GM10248 (cell line): ENCODE measurements around the gene ATP1A1.

Experiments used
- CTCF ChIA-PET: fragments of 300-600 bp; sonication (Branson Sonifier 250); formaldehyde crosslinking; extraction: SDS; loops from one replicate; lab custom pipeline; 2021; ENCODE audit warnings: antibody characterized with exemption; lab: Yijun Ruan, JAX
- POLR2A ChIA-PET: fragments of 350-650 bp; sonication (Branson Sonifier 250); formaldehyde crosslinking; extraction: SDS; loops from one replicate; lab custom pipeline; 2020; ENCODE audit warnings: antibody characterized with exemption; lab: Yijun Ruan, JAX
- DNase-seq: peaks from one replicate; pipeline ENCODE4 v3.0.0; 2012; ENCODE audit errors: extremely low spot score
- TF ChIP-seq, protein P1 (sequence below): IDR thresholded peaks from 2 replicates; pipeline ENCODE4 v1.5.1; 2012; ENCODE audit warnings: mild to moderate bottlenecking, low read depth; ENCODE audit errors: extremely low read depth, missing control alignments, control extremely low read depth

ATP1A1 gene

DNA sequence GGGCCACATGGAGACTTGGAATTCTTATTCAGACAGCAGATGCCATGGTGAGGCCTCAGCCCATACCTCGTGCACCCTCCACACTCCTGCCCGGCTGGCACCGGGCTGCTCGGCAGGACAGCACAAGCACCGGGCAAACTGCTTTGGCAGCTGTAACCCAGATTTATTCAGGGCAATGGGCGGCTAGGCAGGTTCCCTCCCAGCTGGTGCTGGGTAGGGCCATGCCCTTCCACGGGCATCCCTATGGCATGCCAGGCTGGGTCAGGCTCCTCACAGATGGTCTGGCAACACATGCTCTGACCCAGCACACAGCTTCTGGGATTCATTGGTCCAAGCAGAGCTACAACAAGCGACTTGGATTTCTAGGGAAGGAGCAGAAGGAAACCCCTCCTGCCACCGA is 53.4 kb downstream of the ATP1A1 start:
- CTCF ChIA-PET, result interaction anchor here (1.2 kb wide), 1 partner anchor 59 kb away, joined by 7 read pairs; no protein-coding TSS in a partner anchor

GRCh38 chr1:116428576-116428975 is 55.5 kb downstream of the ATP1A1 start:
- no peak for DNase-seq
- POLR2A ChIA-PET, result no interaction called here
- CTCF ChIA-PET, result interaction anchor here (0.9 to 3.7 kb wide), 6 partner anchors 8 to 70 kb away, joined by 3 to 18 read pairs (median 4); no protein-coding TSS in a partner anchor
- TF ChIP-seq, protein P1, sequence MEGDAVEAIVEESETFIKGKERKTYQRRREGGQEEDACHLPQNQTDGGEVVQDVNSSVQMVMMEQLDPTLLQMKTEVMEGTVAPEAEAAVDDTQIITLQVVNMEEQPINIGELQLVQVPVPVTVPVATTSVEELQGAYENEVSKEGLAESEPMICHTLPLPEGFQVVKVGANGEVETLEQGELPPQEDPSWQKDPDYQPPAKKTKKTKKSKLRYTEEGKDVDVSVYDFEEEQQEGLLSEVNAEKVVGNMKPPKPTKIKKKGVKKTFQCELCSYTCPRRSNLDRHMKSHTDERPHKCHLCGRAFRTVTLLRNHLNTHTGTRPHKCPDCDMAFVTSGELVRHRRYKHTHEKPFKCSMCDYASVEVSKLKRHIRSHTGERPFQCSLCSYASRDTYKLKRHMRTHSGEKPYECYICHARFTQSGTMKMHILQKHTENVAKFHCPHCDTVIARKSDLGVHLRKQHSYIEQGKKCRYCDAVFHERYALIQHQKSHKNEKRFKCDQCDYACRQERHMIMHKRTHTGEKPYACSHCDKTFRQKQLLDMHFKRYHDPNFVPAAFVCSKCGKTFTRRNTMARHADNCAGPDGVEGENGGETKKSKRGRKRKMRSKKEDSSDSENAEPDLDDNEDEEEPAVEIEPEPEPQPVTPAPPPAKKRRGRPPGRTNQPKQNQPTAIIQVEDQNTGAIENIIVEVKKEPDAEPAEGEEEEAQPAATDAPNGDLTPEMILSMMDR, result no peak

More for the DNA sequence above, 53.4 kb downstream of the ATP1A1 start:
- TF ChIP-seq, protein P1, result no peak
- POLR2A ChIA-PET, result no interaction called here
- no peak for DNase-seq

DNA sequence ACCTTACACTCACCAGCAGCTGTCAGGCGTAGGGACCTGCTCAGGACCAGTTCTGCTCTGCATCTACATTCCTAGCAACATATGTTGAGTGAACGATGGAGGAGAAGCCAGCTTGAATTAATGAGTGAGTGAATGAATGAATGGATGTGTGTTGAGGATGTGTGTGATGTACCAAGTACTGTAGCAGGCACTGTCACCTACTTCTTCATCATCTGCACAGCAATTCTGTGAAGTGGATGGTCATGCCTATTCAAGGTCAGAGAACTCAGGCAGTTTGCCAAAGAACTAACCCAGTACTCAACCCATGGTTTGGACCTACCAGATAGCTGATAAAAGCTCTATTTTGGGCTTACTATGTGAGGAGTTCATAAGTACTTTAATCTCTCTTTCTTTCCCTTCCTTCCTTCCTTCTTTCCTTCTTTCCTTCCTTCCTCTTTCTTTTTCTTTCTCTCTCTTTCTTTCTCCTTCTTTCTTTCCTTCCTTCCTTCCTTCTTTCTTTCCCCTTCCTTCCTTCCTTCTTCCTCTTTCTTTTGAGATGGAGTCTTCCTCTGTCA is 56.9 kb downstream of the ATP1A1 start:
- CTCF ChIA-PET, result interaction anchor here (0.8 to 3.7 kb wide), 4 partner anchors 13 to 64 kb away, joined by 3 to 18 read pairs (median 4); no protein-coding TSS in a partner anchor
- TF ChIP-seq, protein P1, result no peak
- POLR2A ChIA-PET, result no interaction called here
- no peak for DNase-seq

DNA sequence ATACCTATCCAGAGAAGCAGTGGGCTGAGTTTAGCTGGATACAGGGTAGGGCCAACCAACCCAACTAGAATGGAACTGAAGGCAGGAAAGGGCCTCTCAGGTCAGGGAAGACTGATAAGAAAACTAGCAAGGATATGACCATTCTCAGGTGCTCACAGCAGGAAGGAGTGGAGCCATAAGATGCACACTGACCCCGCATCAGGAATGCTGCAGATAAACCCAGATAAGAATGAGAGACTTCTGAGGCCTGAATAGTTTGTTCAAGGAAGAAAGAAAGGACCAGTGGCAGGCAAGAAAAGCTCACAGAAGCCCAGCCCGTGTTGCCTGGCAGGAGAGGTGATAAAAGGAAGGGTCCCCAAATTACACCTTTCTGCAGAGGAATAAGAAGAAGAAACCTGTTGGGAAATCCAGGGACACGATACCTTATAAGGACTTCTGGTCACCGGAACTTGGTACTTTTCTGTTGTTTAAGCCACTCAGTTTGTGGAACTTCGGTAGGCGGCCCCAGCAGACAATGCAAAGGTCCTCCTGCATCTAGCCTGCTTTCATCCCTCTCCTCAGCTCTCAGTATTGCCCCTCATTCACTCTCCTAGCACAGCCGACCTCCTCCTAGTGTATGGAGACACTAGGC is 58.9 kb downstream of the ATP1A1 start:
- ChIA-PET POLR2A (no interaction called here), CTCF (interaction anchor here (0.8 to 3.7 kb wide), 2 partner anchors 18 to 53 kb away, joined by 3 to 18 read pairs; no protein-coding TSS in a partner anchor)
- no peak for DNase-seq
- TF ChIP-seq, protein P1, result no peak

- TF ChIP-seq, protein P1, result no peak
- no peak for DNase-seq
- ChIA-PET POLR2A (no interaction called here), CTCF (interaction anchor here (1.2 kb wide), 1 partner anchor 9 kb away, joined by 3 read pairs; no protein-coding TSS in a partner anchor)
These were observed 59.7 kb downstream of the ATP1A1 start for GRCh38 chr1:116432655-116433265.
